Sigmoid colon (tissue), 4 donors: ENCODE measurements around the gene CEP295NL.

ENCODE experiments used
- CTCF ChIP-seq, 4 experiments: fragments of 450-650 bp in 3 of 4; fragments of 200-600 bp in 1 of 4; IDR thresholded peaks; one replicate each; pipeline ENCODE4 v1.5.1; 2016 to 2019; ENCODE audit warnings: antibody characterized with exemption in 4 of 4, mild to moderate bottlenecking in 3 of 4, moderate library complexity in 2 of 4
- POLR2A ChIP-seq, 2 donors: fragments of 450-650 bp; IDR thresholded peaks; one replicate each; pipeline ENCODE4 v1.6.1; 2016; ENCODE audit warnings: antibody characterized with exemption in 2 of 2, mild to moderate bottlenecking in 2 of 2, moderate library complexity in 2 of 2
- POLR2AphosphoS5 ChIP-seq, 4 donors: sonication (generic); formaldehyde crosslinking; IDR thresholded peaks; one replicate each; pipeline ENCODE4 v1.6.1; 2017; ENCODE audit warnings: antibody characterized with exemption in 4 of 4

- TF ChIP-seq CTCF (IDR thresholded peaks at IDR 0.05) (no peak), POLR2AphosphoS5 (IDR thresholded peaks at IDR 0.05) (no peak), POLR2A (IDR thresholded peaks at IDR 0.05) (no peak)
These were observed 10.5 kb downstream of the CEP295NL start for GRCh38 chr17:78892520-78892919.
